Spinal cord (tissue), 10 donors: ENCODE data around the gene GUF1. TPM values are rescaled to one million over a fixed set of nuclear protein-coding genes. Genes with fewer than 3 reads are reported as not detected.
"Not testable (repeated sequence)": the region's sequence is repeated elsewhere in the genome, so short reads cannot be mapped to it uniquely, and the experiment has no call there.

Experiments
- DNase-seq, 6 donors: peaks; one replicate each; pipeline versions ENCODE4 v3.0.0 to v3.0.0-alpha.2; 2013 to 2015; ENCODE audit warnings: low spot score in 6 of 6, low read depth in 4 of 6
- H3K27ac ChIP-seq: one replicate; pipeline ENCODE4 v1.5.1; 2013; ENCODE audit warnings: low read depth, low read length, control low read depth
- H3K27me3 ChIP-seq: one replicate; pipeline ENCODE4 v1.6.1; 2013; ENCODE audit warnings: low read length; ENCODE audit not compliant: control insufficient read depth, insufficient read depth
- H3K36me3 ChIP-seq: one replicate; pipeline ENCODE4 v1.6.1; 2013; ENCODE audit warnings: low read length; ENCODE audit not compliant: control insufficient read depth, insufficient read depth
- H3K4me1 ChIP-seq: one replicate; pipeline ENCODE4 v1.6.1; 2013; ENCODE audit warnings: low read length; ENCODE audit not compliant: control insufficient read depth, insufficient read depth
- H3K4me3 ChIP-seq: one replicate; pipeline ENCODE4 v1.5.1; 2013; ENCODE audit warnings: low read depth, low read length, control low read depth
- H3K9me3 ChIP-seq: one replicate; pipeline ENCODE4 v1.6.1; 2013; ENCODE audit warnings: low read length; ENCODE audit not compliant: control insufficient read depth, insufficient read depth
- WGBS: methylation state at CpG from one replicate; pipeline ENCODE4 v1.1.5; 2013; ENCODE audit warnings: missing lambda C conversion rate; ENCODE audit not compliant: insufficient coverage; 5-methylcytosine and 5-hydroxymethylcytosine counted together
- polyA plus RNA-seq, 2 donors: library from polyadenylated mRNA; unstranded; fragments of 120-200 nt; gene quantifications; one replicate each; pipeline ENCODE4 v1.2.1, GENCODE V29; 2013; ENCODE audit not compliant: insufficient read length in 2 of 2
- total RNA-seq, 2 donors: library from RNA; depleted of rRNA in 1 of 2; stranded (reverse); fragments of 120-200 nt in 1 of 2; fragments of >200 nt in 1 of 2; gene quantifications; one replicate each; pipeline versions ENCODE4 v1.2.3 to v1.2.4, GENCODE V29; 2013 to 2014
- donor health status: healthy.

GUF1 gene
- total and polyA plus RNA-seq, 4 donors = 21.9 to 33.2 (median 26.6) TPM

DNA sequence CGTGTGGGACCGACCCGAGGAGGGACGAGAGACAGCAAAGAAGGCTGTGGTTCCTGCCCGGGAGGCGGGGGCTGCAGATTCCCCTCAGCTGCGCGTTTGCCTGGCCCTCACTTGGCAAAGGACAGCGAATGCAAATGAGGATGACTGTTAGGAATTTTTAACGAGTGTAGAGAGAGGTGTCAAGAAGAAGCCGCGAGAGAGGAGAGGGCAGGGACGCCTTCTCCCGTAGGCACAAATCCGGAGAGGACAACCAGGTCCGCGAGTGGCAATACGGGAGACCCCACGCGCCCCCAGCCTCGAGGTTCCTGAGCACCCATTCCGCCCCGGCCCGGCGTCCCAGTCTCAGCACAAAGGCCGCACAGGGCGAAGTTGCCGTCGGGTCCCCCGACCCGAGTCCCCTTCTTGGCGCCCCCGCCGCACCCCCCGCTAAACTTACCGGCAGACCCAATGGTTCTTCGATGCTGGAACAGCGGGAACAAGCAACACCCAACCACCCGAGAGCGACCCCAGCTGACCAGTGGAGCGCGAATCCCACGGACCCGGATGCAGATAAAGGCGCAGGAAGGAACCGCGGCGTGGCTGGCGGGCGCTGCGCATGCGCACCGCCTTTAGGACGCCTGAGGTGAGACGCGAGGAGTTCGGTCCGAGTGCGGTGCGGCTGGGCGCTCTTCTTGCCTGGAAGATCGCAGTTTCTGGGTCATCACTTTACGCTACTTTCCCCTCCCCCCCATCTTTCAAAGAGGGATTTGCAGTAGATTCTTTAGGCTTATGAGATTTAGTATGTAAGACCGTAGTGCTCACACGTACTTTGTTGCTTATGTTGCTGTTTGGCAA lies 48.0 kb downstream of the GUF1 start, which contains the start of gene GNPDA2:
Gene GNPDA2 (minus strand): TSS at position 519 of the 834 bp plus-strand sequence. CDS start 4,349 bp downstream, outside the sequence.
- H3K27ac ChIP-seq = peak within 1 kb of the TSS; percentile 88

DNA sequence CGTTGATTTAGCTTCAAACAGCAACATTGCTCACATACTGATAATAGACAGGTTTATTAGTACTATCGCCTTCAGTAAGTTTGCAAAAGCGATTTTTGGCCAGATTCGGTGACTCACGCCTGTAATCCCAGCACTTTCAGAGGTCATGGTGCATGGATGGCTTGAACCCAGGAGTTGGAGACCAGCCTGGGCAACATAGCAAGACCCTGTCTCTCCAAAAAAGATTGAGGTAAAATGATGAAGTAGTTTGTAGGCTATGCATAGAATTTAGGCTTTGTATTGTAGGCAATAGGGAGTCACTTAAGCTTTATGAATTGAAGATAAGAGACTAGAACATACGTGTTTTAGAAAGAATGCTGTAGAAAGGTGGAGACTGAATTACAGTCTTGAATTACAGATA lies 49.3 kb downstream of the GUF1 start:
- Histone ChIP-seq H3K4me3 (no peak overlapping the region), H3K27me3 (no peaks in the 10 kb centered on the region), H3K4me1 (peaks cover 4% of the 10 kb centered on the region), H3K36me3 (no peaks in the 10 kb centered on the region), H3K9me3 (no peaks in the 10 kb centered on the region), H3K27ac (no peak overlapping the region)
- DNase-seq = no peak
- 100% methylated on average over 5 of the region's 6 CpGs for WGBS

More for the DNA sequence above, 48.0 kb downstream of the GUF1 start, which contains the start of gene GNPDA2:
- Histone ChIP-seq H3K4me3 (peak within 1 kb of the TSS; percentile 88), H3K4me1 (peaks cover 4% of the 10 kb centered on the region), H3K9me3 (no peaks in the 10 kb centered on the region), H3K27me3 (no peaks in the 10 kb centered on the region), H3K36me3 (no peaks in the 10 kb centered on the region)
- WGBS = under 1% methylated on average over 56 of the region's 65 CpGs
- DNase-seq = peak; percentile 74 to 97 (median 84)

DNA sequence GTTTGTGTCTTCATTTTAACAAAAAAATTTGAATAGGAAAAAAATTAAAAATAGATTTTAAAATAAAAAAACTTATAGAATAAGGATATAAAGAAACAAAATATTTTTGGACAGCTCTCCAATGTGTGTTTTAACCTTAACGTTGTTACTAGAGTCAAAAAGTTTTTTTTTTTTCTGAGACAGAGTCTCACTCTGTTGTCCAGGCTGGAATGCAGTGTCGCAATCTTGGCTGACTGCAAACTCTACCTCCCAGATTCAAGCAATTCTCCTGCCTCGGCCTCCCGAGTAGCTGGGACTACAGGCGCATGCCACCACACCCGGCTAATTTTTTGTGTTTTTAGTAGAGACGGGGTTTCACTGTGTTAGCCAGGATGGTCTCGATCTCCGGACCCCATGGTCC lies 50.5 kb downstream of the GUF1 start:
- H3K4me1 ChIP-seq, H3K27me3 ChIP-seq, DNase-seq, H3K4me3 ChIP-seq, H3K27ac ChIP-seq, H3K9me3 ChIP-seq, H3K36me3 ChIP-seq: not testable (repeated sequence)
- no CpG with 5 or more reads among the region's 9 CpGs for WGBS

DNA sequence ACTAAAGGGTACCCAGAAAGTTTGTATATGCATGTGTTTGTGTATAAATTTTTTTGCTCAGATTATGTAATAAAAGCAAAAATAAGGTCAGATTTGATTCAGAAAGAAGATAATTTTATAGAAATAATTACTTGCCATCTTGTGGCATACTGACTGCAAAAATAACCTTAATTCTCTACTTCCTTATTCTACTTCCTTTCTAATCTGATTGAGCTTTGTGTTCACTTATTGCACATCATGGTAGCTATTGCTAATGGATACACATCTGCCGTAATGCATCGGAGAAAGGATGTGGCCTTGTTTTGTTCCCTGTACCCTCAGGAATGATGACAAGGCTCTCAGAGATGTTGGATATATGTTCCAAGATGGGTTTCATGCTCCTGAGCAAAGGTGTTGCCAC lies 58.7 kb downstream of the GUF1 start:
- H3K27me3 ChIP-seq = no peaks in the 10 kb centered on the region
- no peaks in the 10 kb centered on the region for H3K36me3 ChIP-seq
- no peak for DNase-seq
- no peaks in the 10 kb centered on the region for H3K9me3 ChIP-seq
- H3K4me3 ChIP-seq = no peak overlapping the region
- H3K27ac ChIP-seq = no peak overlapping the region
- H3K4me1 ChIP-seq = no peaks in the 10 kb centered on the region
- WGBS = 92% methylated on average over 2 of the region's 2 CpGs

DNA sequence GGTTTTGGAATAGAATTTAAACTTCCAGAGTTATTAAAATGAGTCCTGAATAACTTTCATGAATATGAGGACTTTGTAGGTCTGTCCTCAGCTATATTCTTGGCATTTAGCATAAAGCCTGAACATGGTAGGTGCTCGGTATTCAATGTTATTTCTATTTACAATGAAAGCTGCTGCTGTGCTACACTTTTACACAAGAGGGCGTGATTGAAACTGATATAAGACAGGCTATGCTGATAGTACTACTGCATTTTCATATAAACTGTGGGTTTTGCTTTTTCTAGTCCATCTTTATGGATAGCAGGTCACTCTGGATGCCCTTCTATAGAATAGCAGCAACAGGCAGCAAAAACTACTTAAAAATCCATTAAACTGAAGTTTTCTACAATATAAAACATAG lies 60.4 kb downstream of the GUF1 start:
- no peaks in the 10 kb centered on the region for H3K36me3 ChIP-seq
- WGBS = no CpG with 5 or more reads among the region's 2 CpGs
- H3K27ac ChIP-seq = no peak overlapping the region
- H3K27me3 ChIP-seq = no peaks in the 10 kb centered on the region
- peak in 2 of 6 donors; percentile 55 to 76 for DNase-seq
- H3K9me3 ChIP-seq = no peaks in the 10 kb centered on the region
- H3K4me1 ChIP-seq = no peaks in the 10 kb centered on the region
- no peak overlapping the region for H3K4me3 ChIP-seq

DNA sequence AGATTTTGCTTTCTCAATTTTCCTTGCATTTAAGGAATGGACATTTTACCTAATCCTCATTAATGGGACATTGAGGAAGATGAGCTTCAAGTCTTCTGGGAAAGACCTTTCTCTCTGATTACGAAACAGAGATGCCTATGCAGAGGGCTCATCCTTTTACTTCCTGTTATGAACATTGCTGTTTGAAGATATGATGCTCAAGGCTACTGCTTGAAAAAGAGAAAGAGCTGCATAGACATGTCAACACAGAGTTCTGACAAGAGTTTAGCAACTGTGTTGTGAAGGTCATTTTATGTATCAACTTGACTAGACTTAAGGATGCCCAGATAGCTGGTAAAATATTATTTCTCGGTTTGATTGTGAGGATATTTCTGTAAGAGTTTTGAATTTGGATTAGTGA lies 62.0 kb downstream of the GUF1 start:
- Histone ChIP-seq H3K36me3 (no peaks in the 10 kb centered on the region), H3K27me3 (no peaks in the 10 kb centered on the region), H3K4me1 (no peaks in the 10 kb centered on the region), H3K4me3 (no peak overlapping the region), H3K9me3 (no peaks in the 10 kb centered on the region), H3K27ac (no peak overlapping the region)
- no peak for DNase-seq
- WGBS = no CpG with 5 or more reads among the region's 2 CpGs

Other genes with a start within 250 kb of the GUF1 start
- gene KCTD8, start 229.6 kb upstream of the GUF1 start, total RNA-seq = 10 to 100 TPM in 1 of 2 donors, 1 to 10 TPM in 1; 4.1 to 12.8 TPM
- 10 to 100 TPM; 26.8 to 27.1 TPM for gene KCTD8, start 229.6 kb upstream of the GUF1 start, polyA plus RNA-seq
- gene YIPF7, start 26.8 kb upstream of the GUF1 start, total RNA-seq = 1 to 10 TPM in 1 of 2 donors, under 1 TPM in 1; 0.88 to 1.8 TPM
- gene YIPF7, start 26.8 kb upstream of the GUF1 start, polyA plus RNA-seq = 1 to 10 TPM in 1 of 2 donors, under 1 TPM in 1; 0.63 to 1.3 TPM
- gene GNPDA2, start 48.1 kb downstream of the GUF1 start, total RNA-seq = 10 to 100 TPM; 25.3 to 39.0 TPM
- 10 to 100 TPM; 29.2 to 37.2 TPM for gene GNPDA2, start 48.1 kb downstream of the GUF1 start, polyA plus RNA-seq